HepG2 (cell line): Measurements from ENCODE around the gene IBSP. TPM values are rescaled to one million over a fixed set of nuclear protein-coding genes. Genes with fewer than 3 reads are reported as not detected.

Source experiments
- ATAC-seq: fragments of 200-7000 bp; cut with Tn5 transposase; 3 replicates; pipeline ENCODE4 v1.9.1; 2020; ENCODE audit warnings: mild to moderate bottlenecking, moderate library complexity
- BruUV-seq: library from RNA; stranded (reverse); fragments of 400-500 nt; replicated peaks from 2 replicates; lab custom pipeline; 2021; lab: Mats Ljungman, UMichigan
- CTCF ChIA-PET: fragments of 300-600 bp; formaldehyde crosslinking; extraction: SDS; loops from one replicate; lab custom pipeline; 2021; ENCODE audit warnings: low total read pairs, inconsistent platforms, low intra/inter-chr PET ratio; lab: Yijun Ruan, JAX
- POLR2A ChIA-PET: fragments of 350-600 bp; sonication (Branson Sonifier 250); formaldehyde crosslinking; loops from one replicate; lab custom pipeline; 2020; ENCODE audit warnings: antibody characterized with exemption, inconsistent platforms; lab: Yijun Ruan, JAX
- DNase-seq: peaks from one replicate; pipeline ENCODE4 v3.0.0-alpha.2; 2015; ENCODE audit warnings: low spot score
- FAIRE-seq: peaks from 3 replicates; lab custom pipeline; 2011; peaks lifted over from hg19 to GRCh38; lab: Jason Lieb, UNC
- H2AFZ ChIP-seq: one replicate; pipeline ENCODE4 v1.6.1; 2011; ENCODE audit warnings: low read length, inconsistent platforms
- H3K27ac ChIP-seq: fragments of 300-600 bp; 3 replicates; pipeline ENCODE4 v1.8.0; 2011; ENCODE audit warnings: mixed run types, mild to moderate bottlenecking, mixed read lengths, low read length, inconsistent platforms; ENCODE audit not compliant: insufficient read depth; ENCODE audit errors: extremely low read length
- H3K27me3 ChIP-seq, 2 experiments: fragments of 200-600 bp in 1 of 2; 2 replicates in 1 of 2; 3 replicates in 1 of 2; pipeline versions ENCODE4 v1.6.0 to v1.8.0; 2011; ENCODE audit warnings: low read length in 2 of 2, mild to moderate bottlenecking in 2 of 2, moderate library complexity in 2 of 2, inconsistent platforms in 1 of 2; ENCODE audit not compliant: insufficient read depth in 2 of 2, control insufficient read depth in 1 of 2
- H3K36me3 ChIP-seq, 2 experiments: fragments of 200-600 bp in 1 of 2; replicated peaks in 1 of 2; 2 replicates in 1 of 2; 3 replicates in 1 of 2; pipeline versions ENCODE4 v1.5.1 to v1.8.0; 2011; ENCODE audit warnings: low read length in 2 of 2, inconsistent platforms in 1 of 2; ENCODE audit not compliant: insufficient read depth in 2 of 2, control insufficient read depth in 1 of 2
- H3K4me1 ChIP-seq: 2 replicates; pipeline ENCODE4 v1.5.1; 2012; ENCODE audit warnings: low read length, inconsistent platforms; ENCODE audit not compliant: insufficient read depth
- H3K4me2 ChIP-seq: 2 replicates; pipeline ENCODE4 v1.6.0; 2011; ENCODE audit warnings: low read depth, low read length, inconsistent platforms
- H3K4me3 ChIP-seq, 3 experiments: fragments of 200-600 bp in 1 of 3; sonication (generic), shearing (Covaris generic) in 1 of 3; replicated peaks in 1 of 3; 2 replicates each; pipeline ENCODE4 v1.5.1; 2011 to 2016; ENCODE audit warnings: low read length in 3 of 3, inconsistent platforms in 2 of 3, low read depth in 2 of 3, mild to moderate bottlenecking in 2 of 3, control low read depth in 1 of 3, mixed read lengths in 1 of 3; ENCODE audit not compliant: insufficient read depth in 1 of 3
- H3K79me2 ChIP-seq: one replicate; pipeline ENCODE4 v1.6.1; 2011; ENCODE audit warnings: low read length, inconsistent platforms; ENCODE audit not compliant: insufficient read depth
- H3K9ac ChIP-seq: 2 replicates; pipeline ENCODE4 v1.6.0; 2011; ENCODE audit warnings: mild to moderate bottlenecking, low read depth, low read length, inconsistent platforms; ENCODE audit not compliant: insufficient read depth
- H3K9me3 ChIP-seq: 2 replicates; pipeline ENCODE4 v1.5.1; 2012; ENCODE audit warnings: mild to moderate bottlenecking, low read length
- H4K20me1 ChIP-seq: 2 replicates; pipeline ENCODE4 v1.6.0; 2011; ENCODE audit warnings: inconsistent platforms, mild to moderate bottlenecking, low read length, moderate library complexity; ENCODE audit not compliant: insufficient read depth
- CC2D1A ChIP-seq: sonication (generic); formaldehyde crosslinking; IDR thresholded peaks from 2 replicates; pipeline ENCODE4 v1.8.1; 2023; ENCODE audit warnings: mild to moderate bottlenecking, missing genetic modification reagents
- GPBP1L1 ChIP-seq: sonication (generic); formaldehyde crosslinking; IDR thresholded peaks from 2 replicates; pipeline ENCODE4 v1.5.0; 2020; ENCODE audit warnings: mild to moderate bottlenecking, missing genetic modification reagents
- HOXA3 ChIP-seq: sonication (generic); formaldehyde crosslinking; IDR thresholded peaks from 2 replicates; pipeline ENCODE4 v1.5.0; 2020; ENCODE audit warnings: missing genetic modification reagents
- MZF1 ChIP-seq: sonication (generic); formaldehyde crosslinking; IDR thresholded peaks from 2 replicates; pipeline ENCODE4 v1.8.1; 2023; ENCODE audit warnings: mild to moderate bottlenecking, missing genetic modification reagents, borderline replicate concordance
- PRMT3 ChIP-seq: sonication (generic); formaldehyde crosslinking; IDR thresholded peaks from 2 replicates; pipeline ENCODE4 v1.8.1; 2022; ENCODE audit warnings: low read depth, mild to moderate bottlenecking, moderate library complexity, missing genetic modification reagents, borderline replicate concordance
- YEATS4 ChIP-seq: sonication (generic); formaldehyde crosslinking; IDR thresholded peaks from 2 replicates; pipeline ENCODE4 v1.4.0; 2020; ENCODE audit warnings: missing genetic modification reagents, borderline replicate concordance
- ZNF230 ChIP-seq: sonication (generic); formaldehyde crosslinking; IDR thresholded peaks from 2 replicates; pipeline ENCODE4 v1.4.0; 2020; ENCODE audit warnings: mild to moderate bottlenecking, missing genetic modification reagents
- ZNF574 ChIP-seq: sonication (generic); formaldehyde crosslinking; IDR thresholded peaks from 2 replicates; pipeline ENCODE4 v1.4.0; 2020; ENCODE audit warnings: missing genetic modification reagents
- ZNF782 ChIP-seq: sonication (generic); formaldehyde crosslinking; IDR thresholded peaks from 2 replicates; pipeline ENCODE4 v1.4.0; 2020; ENCODE audit warnings: missing genetic modification reagents, mild to moderate bottlenecking, borderline replicate concordance
- WGBS: methylation state at CpG from one replicate; pipeline ENCODE4 v1.1.6; 2017; ENCODE audit warnings: low lambda C conversion rate; 5-methylcytosine and 5-hydroxymethylcytosine counted together
- in situ Hi-C: cut with HindIII; loops from 2 replicates; pipeline ENCODE4 v1.10.0; 2017; ENCODE audit warnings: low pct_unique_long_range_greater_than_20kb; ENCODE audit not compliant: extremely low pct_ligation_motif_present
- intact Hi-C: fragments of 100-400 bp; cut with micrococcal nuclease; formaldehyde crosslinking; loops from one replicate; pipeline ENCODE4 v1.10.0; 2022; ENCODE audit not compliant: unreplicated experiment
- polyA plus RNA-seq, 8 experiments: library from polyadenylated mRNA; depleted of rRNA in 3 of 8; stranded (reverse) in 7 of 8; unstranded in 1 of 8; fragments of >200 nt; fragmentation: Illumina TruSeq in 4 of 8; extraction: Trizol in 4 of 8; gene quantifications; 2 replicates each; pipeline versions ENCODE4 v1.2.1 to v1.2.3, GENCODE V29; 2011 to 2016; ENCODE audit warnings: low read depth in 4 of 8, missing spikeins in 1 of 8, mixed read lengths in 1 of 8; ENCODE audit not compliant: insufficient read depth in 1 of 8
- total RNA-seq, 5 experiments: library from RNA; depleted of rRNA; stranded (reverse); fragments of >200 nt; fragmentation: Illumina TruSeq; extraction: Trizol; gene quantifications; 2 replicates each; pipeline ENCODE4 v1.2.3, GENCODE V29; 2016; ENCODE audit warnings: low read depth in 1 of 5
- TF ChIP-seq, protein P1 (sequence below): sonication (generic); formaldehyde crosslinking; IDR thresholded peaks from 2 replicates; pipeline ENCODE4 v1.4.0; 2020; ENCODE audit warnings: missing genetic modification reagents, borderline replicate concordance

Gene IBSP
- total and polyA plus RNA-seq, 2 of the 13 experiments (the other 11 are each of a cell fraction or from before 2014, with no cell fraction given) = not detected

DNA sequence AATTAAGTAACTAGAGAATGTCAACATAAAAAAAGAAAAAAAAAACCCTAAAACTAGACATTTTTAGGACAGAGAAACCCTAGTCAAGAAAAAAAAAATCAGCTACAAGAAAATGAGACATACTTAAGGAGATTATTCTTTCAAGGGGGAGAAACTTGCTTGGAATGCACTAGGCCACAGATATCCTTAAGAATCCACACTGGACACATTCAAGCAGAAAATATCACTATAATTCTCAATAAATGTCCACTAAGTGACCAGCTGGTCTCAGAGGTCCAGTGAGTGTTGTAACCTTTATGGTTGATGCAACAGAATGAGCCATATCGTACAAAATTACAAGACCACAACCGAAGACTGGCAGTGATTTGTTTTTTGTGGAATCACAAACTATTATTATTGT lies 15.6 kb upstream of the IBSP start:
- CTCF ChIA-PET = no interaction called here
- ATAC-seq = no peak
- Histone ChIP-seq H3K9me3 (no peaks in the 10 kb centered on the region), H3K27me3 (peaks cover 0 to 12% of the 10 kb centered on the region in 2 experiments; a peak in 3 of 5 replicates), H3K4me1 (no peaks in the 10 kb centered on the region), H3K9ac (no peak overlapping the region), H2AFZ (no peak overlapping the region), H3K4me3 (no peak overlapping the region), H3K36me3 (no peaks in the 10 kb centered on the region), H3K79me2 (no peaks in the 10 kb centered on the region), H4K20me1 (no peaks in the 10 kb centered on the region), H3K4me2 (no peak overlapping the region), H3K27ac (no peak overlapping the region)
- BruUV-seq = no TSS peak
- POLR2A ChIA-PET = no interaction called here
- in situ Hi-C loops = no loop called here
- no peak for TF ChIP-seq CC2D1A
- no peak for TF ChIP-seq ZNF230 (CRISPR knock-in tag)
- TF ChIP-seq HOXA3 (CRISPR knock-in tag) = no peak
- TF ChIP-seq GPBP1L1 (CRISPR knock-in tag) = no peak
- no peak for TF ChIP-seq YEATS4 (CRISPR knock-in tag)
- no peak for TF ChIP-seq ZNF782 (CRISPR knock-in tag)
- TF ChIP-seq, protein P1, sequence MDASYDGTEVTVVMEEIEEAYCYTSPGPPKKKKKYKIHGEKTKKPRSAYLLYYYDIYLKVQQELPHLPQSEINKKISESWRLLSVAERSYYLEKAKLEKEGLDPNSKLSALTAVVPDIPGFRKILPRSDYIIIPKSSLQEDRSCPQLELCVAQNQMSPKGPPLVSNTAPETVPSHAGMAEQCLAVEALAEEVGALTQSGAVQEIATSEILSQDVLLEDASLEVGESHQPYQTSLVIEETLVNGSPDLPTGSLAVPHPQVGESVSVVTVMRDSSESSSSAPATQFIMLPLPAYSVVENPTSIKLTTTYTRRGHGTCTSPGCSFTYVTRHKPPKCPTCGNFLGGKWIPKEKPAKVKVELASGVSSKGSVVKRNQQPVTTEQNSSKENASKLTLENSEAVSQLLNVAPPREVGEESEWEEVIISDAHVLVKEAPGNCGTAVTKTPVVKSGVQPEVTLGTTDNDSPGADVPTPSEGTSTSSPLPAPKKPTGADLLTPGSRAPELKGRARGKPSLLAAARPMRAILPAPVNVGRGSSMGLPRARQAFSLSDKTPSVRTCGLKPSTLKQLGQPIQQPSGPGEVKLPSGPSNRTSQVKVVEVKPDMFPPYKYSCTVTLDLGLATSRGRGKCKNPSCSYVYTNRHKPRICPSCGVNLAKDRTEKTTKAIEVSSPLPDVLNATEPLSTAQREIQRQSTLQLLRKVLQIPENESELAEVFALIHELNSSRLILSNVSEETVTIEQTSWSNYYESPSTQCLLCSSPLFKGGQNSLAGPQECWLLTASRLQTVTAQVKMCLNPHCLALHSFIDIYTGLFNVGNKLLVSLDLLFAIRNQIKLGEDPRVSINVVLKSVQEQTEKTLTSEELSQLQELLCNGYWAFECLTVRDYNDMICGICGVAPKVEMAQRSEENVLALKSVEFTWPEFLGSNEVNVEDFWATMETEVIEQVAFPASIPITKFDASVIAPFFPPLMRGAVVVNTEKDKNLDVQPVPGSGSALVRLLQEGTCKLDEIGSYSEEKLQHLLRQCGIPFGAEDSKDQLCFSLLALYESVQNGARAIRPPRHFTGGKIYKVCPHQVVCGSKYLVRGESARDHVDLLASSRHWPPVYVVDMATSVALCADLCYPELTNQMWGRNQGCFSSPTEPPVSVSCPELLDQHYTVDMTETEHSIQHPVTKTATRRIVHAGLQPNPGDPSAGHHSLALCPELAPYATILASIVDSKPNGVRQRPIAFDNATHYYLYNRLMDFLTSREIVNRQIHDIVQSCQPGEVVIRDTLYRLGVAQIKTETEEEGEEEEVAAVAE (CRISPR knock-in tag) = no peak
- no peak for TF ChIP-seq ZNF574 (CRISPR knock-in tag)
- no peak for TF ChIP-seq PRMT3
- TF ChIP-seq MZF1 (CRISPR knock-in tag) = no peak
- FAIRE-seq = no peak
- no peak for DNase-seq
- WGBS = 0% methylated on average over 2 of the region's 2 CpGs
- intact Hi-C loops = no loop called here
